ENCODE results near the gene DYNLRB2. TPM values are rescaled to one million over a fixed set of nuclear protein-coding genes. Genes with fewer than 3 reads are reported as not detected.

The DYNLRB2 gene
- total and polyA plus RNA-seq, 2 experiments from 2014 or later = not detected

- H3K4me2 ChIP-seq = no peak overlapping the region
- H3K4me3 ChIP-seq = no peak overlapping the region
- peak overlapping the region; percentile 85 for H2AFZ ChIP-seq
- no peak overlapping the region for H3K4me3 Mint-ChIP-seq
- peaks cover 17% of the 10 kb centered on the region for H3K4me1 Mint-ChIP-seq
- H3K9me3 Mint-ChIP-seq = no peaks in the 10 kb centered on the region
- H3K27ac Mint-ChIP-seq = no peak overlapping the region
- ATAC-seq = no peak
- no peaks in the 10 kb centered on the region for H3K9me2 ChIP-seq (ENCODE audit: insufficient read depth)
- no peaks in the 10 kb centered on the region for H3F3A ChIP-seq (replicated peaks; ENCODE audit: low read depth)
- no peaks in the 10 kb centered on the region for H3K27me3 ChIP-seq (ENCODE audit: insufficient read depth)
- DNase-seq (ENCODE audit: low spot score) = no peak
- peaks cover 3% of the 10 kb centered on the region; the same call in 1 of the 2 replicates for H3K4me1 ChIP-seq (ENCODE audit: insufficient read depth)
- H3K79me2 ChIP-seq (replicated peaks; ENCODE audit: insufficient read depth) = no peaks in the 10 kb centered on the region
- TF ChIP-seq STAT1 (IDR thresholded peaks at IDR 0.05; ENCODE audit: unreplicated experiment) (no peak), CTCF (conservative IDR thresholded peaks at IDR 0.05; ENCODE audit: low read depth in 2 of 2) (no peak), ZNF331 (CRISPR knock-in tag; IDR thresholded peaks at IDR 0.05; ENCODE audit: low read depth) (no peak), EZH2 (IDR thresholded peaks at IDR 0.05; ENCODE audit: low read depth, unreplicated experiment) (no peak), EZH2phosphoT487 (IDR thresholded peaks at IDR 0.05; ENCODE audit: unreplicated experiment) (no peak), NANOG (IDR thresholded peaks at IDR 0.05; ENCODE audit: borderline replicate concordance) (no peak), CREB1 (CRISPR knock-in tag; IDR thresholded peaks at IDR 0.05; ENCODE audit: low read depth) (no peak), REST (IDR thresholded peaks at IDR 0.05; ENCODE audit: unreplicated experiment) (no peak), JUNB (IDR thresholded peaks at IDR 0.05; ENCODE audit: unreplicated experiment) (no peak), ZNF462 (CRISPR knock-in tag; IDR thresholded peaks at IDR 0.05) (no peak), POLR2AphosphoS5 (IDR thresholded peaks at IDR 0.05; ENCODE audit: low read depth) (no peak), ETS1 (IDR thresholded peaks at IDR 0.05) (no peak), ZNF114 (CRISPR knock-in tag; IDR thresholded peaks at IDR 0.05) (no peak)
- no peaks in the 10 kb centered on the region for H4K20me1 ChIP-seq (replicated peaks; ENCODE audit: insufficient read depth)
- no peaks in the 10 kb centered on the region for H3K36me3 Mint-ChIP-seq (ENCODE audit: low read depth)
- H3K27ac ChIP-seq (ENCODE audit: low read depth) = no peak overlapping the region
- no peaks in the 10 kb centered on the region for H3K27me3 Mint-ChIP-seq (ENCODE audit: insufficient read depth, low read depth, poor library complexity)
- no peaks in the 10 kb centered on the region for H3K36me3 ChIP-seq (ENCODE audit: insufficient read depth)
Observed at GRCh38 chr16:80509872-80510271, 30.9 kb upstream of the DYNLRB2 start.
